Stimulated activated CD4-positive, alpha-beta T cell treated with anti-CD3 and anti-CD28 coated beads, TNF-alpha, amount 100 ng/mL, for 48 hours (primary cell): Measurements from ENCODE around the gene SNCAIP.

Experiments used
- DNase-seq, 3 donors: peaks; one replicate each; pipeline ENCODE4 v3.0.0-alpha.2; 2020; ENCODE audit warnings: low read depth in 3 of 3

The SNCAIP gene

GRCh38 chr5:122311961-122312590, at the start of gene SNCAIP:
TSS of gene SNCAIP (plus strand) at chr5:122312237. CDS start at chr5:122391135, 78,898 bp downstream.
- DNase-seq = no peak

- DNase-seq = no peak
Measured at GRCh38 chr5:122263352-122264030, 48.5 kb upstream of the SNCAIP start.

- no peak for DNase-seq
Measured at GRCh38 chr5:122264610-122265009, 47.4 kb upstream of the SNCAIP start.

GRCh38 chr5:122267185-122267584, 44.9 kb upstream of the SNCAIP start:
- no peak for DNase-seq

GRCh38 chr5:122273696-122274095, 38.3 kb upstream of the SNCAIP start:
- no peak for DNase-seq

- no peak for DNase-seq
Measured at GRCh38 chr5:122283592-122283991, 28.4 kb upstream of the SNCAIP start.

GRCh38 chr5:122286541-122286940, 25.5 kb upstream of the SNCAIP start:
- no peak for DNase-seq

- DNase-seq = no peak
Measured at GRCh38 chr5:122287101-122287500, 24.9 kb upstream of the SNCAIP start.

- DNase-seq = no peak
Measured at GRCh38 chr5:122291000-122291901, 20.8 kb upstream of the SNCAIP start.

- no peak for DNase-seq
Measured at GRCh38 chr5:122292332-122292731, 19.7 kb upstream of the SNCAIP start.

- no peak for DNase-seq
Measured at GRCh38 chr5:122295138-122295537, 16.9 kb upstream of the SNCAIP start.

- DNase-seq = no peak
Measured at GRCh38 chr5:122296871-122297270, 15.2 kb upstream of the SNCAIP start.

- DNase-seq = no peak
Measured at GRCh38 chr5:122297587-122298298, 14.3 kb upstream of the SNCAIP start.

- no peak for DNase-seq
Measured at GRCh38 chr5:122300374-122300773, 11.7 kb upstream of the SNCAIP start.

- no peak for DNase-seq
Measured at GRCh38 chr5:122301016-122301415, 11.0 kb upstream of the SNCAIP start.

GRCh38 chr5:122304471-122305215, 7.4 kb upstream of the SNCAIP start:
- DNase-seq = no peak

- no peak for DNase-seq
Measured at GRCh38 chr5:122306461-122306860, 5.6 kb upstream of the SNCAIP start.

GRCh38 chr5:122310889-122311288, 1.1 kb upstream of the SNCAIP start:
- no peak for DNase-seq

GRCh38 chr5:122311497-122311960, 508 bp upstream of the SNCAIP start:
- DNase-seq = no peak

GRCh38 chr5:122312591-122313406, 762 bp downstream of the SNCAIP start:
- DNase-seq = no peak
